A204.1 (cell line): ENCODE data around the gene ZNF425.
"Not testable (repeated sequence)": the region's sequence is repeated elsewhere in the genome, so short reads cannot be mapped to it uniquely, and the experiment has no call there.

Source experiments
- FAIRE-seq: peaks from 2 replicates; lab custom pipeline; 2012; peaks lifted over from hg19 to GRCh38; lab: Jason Lieb, UNC

The ZNF425 gene, protein sequence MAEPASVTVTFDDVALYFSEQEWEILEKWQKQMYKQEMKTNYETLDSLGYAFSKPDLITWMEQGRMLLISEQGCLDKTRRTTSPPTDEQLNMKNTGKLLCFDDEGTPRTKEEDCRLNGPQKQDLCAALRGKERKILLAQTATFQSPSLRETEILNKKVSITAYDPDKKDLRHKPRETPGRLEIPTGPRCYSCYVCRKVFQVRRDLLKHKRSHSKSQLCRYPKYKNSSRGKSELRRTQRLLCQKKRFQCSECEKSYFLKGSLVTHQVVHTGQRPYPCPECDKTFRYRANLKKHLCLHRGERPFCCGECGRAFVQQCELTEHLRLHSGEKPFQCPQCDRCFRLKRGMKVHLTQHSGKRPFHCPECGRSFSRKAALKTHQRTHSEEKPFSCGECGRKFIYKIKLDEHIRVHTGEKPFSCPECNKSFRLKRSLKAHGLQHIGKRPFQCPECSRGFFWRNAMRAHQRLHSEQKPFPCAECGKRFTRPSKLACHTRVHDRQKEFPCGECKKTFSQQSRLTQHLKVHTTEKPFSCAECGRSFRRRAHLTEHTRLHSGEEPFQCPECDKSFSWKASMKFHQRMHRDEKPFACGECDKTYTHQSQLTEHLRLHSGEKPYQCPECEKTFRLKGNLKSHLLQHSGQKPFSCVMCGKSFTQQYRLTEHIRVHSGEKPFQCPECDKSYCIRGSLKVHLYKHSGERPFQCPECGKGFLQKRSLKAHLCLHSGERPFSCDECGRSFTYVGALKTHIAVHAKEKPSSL

DNA sequence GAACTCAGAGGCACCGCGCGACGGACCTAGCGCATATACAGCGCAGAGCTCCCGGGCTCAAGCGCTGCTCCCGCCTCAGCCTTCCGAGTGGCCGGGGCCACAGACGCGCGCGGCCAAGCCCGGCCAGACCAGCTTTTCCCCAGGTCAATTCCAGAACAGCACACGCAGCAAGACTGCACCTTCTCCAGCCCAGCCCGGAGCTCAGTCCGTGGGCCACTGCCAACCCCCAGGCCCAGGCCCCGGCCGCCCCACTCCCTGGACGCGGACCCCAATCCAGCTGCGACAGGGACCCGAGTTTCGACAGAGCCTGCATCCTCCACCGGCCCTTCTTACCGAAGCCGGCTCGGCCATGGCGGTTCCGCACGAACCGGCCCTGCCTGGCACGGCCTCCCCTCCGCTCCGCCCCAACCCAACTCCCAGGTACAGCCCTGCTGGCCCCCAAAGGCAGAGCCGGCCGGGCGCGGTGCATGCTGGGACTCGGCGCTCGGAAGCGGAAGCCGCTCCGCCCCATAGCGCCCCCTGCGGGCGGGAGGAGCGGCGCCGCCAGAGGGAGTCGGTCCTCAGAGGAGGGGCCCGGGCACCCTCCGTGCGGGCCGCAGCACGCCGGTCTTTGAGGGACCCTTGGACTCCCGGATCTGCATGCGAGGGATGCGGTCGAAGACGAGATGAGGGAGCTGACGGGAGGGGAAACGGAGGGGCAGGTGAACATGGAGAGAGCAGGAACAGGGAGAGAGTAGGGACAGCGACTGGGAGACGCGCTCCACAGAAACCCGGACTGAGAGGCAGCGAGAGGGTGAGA, at the start of gene ZNF425:
TSS of gene ZNF425 (minus strand) at position 462 of the 799 bp plus-strand sequence. CDS start at position 351, 111 bp downstream.
- no peak for FAIRE-seq

DNA sequence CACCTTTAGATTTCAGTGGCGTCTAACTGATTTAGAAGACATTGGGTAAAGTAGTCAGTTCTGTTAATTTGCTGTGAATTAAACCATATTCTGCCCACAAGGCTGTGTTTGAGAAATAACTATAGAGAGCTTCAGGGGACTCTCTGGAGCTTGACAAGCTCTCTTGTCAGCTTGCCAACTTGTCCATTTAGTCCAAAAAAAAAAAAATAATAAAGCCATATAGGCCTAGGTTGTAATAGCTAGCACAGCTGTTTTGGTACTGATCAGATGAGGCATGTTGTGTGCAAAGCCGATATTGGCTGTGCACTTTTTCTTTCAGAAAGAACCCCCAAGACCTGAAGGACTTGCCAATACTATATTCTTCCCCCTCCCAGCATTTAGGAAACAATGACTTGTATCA, 49.0 kb upstream of the ZNF425 start:
- no peak for FAIRE-seq

DNA sequence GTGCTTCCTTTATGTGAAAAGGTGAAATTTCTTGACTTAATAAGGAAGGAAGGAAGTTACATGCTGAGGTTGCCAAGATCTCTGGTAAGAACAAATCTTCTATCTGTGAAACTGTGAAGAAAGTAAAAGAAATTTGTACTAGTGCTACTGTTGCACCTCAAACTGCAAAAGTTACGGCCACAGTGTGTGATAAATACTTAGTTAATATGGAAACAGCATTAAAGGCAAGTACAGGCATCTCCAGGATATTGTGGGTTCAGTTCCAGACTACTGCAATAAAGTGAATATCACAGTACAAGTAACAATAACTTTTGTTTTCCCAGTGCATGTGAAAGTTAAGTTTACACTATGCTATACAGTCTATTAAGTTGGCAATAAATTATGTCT, 46.4 kb upstream of the ZNF425 start:
- no peak for FAIRE-seq

DNA sequence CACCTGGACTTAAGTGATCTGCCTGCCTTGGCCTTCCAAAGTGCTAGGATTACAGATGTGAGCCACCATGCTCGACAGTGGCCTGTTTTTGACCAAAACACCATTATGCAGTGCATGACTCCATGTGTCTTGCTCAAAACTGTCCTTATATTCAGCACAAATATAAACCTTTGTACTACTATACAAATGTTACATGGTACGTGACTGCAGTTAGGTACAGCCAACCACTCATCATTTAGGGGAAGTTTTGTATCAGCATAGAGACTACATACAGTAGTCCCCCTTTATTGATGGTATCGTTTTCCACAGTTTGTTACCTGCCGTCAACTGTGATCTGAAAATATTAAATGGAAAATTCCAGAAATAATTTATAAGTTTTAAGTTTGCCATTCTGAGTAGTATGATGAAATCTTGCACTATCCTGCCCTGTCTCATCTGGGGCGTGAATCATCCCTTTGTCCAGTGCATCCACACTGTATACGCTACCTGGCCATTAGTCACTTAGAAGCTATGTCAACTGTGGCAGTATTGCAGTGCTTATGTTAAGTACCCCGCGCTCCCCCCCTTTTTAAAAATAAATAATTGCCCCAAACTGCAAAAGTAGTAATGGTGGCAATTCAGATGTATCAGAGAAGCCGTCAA, 45.9 kb upstream of the ZNF425 start:
- FAIRE-seq: no peak

DNA sequence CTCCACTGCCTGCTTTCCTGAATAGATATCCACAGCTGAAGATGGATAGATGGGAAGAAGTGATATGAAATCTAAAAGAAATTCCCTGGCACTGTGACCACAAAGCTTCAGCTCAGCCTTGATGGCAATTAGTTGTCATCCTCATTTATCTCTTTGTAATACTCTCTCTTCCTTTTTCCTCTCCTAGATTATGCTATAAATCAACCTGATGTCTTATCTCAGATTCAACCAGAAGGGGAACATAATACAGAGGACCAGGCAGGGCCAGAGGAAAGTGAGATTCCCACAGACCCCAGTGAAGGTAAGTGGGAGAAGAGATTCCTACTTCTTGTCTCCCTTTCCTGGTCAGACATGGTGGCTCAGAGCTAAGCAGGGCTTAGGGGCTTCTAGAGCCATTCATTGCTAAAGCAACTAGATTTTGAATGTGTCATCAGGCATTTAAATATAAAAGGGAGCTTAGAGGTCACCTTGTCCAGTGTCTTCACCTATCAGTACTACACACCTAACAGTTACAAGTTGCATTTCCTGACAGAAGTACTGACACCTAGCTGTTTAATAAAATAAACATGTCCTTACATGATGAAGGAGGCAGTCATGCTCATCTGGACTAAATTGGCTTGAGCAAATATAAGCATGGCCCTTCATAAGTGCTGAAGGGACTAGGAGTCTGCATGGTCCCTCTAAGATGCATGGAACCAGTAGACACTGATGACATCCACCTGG, 40.7 kb upstream of the ZNF425 start:
- FAIRE-seq: no peak

DNA sequence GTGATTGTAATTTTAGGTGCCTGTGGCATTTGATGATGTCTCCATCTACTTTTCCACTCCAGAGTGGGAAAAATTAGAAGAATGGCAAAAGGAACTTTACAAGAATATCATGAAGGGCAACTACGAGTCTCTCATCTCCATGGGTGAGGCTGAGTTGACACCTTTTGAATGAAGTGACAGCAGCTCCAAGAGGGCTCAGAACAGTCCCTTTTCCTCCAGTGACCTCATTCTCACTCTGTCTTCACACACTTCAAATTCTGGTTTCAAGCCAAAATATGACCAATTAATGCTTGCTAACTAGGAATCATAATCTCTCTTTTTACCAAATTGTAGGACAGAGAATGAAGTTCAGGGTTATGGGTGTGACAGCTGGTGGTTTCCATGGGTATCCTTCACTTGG, 40.0 kb upstream of the ZNF425 start:
- no peak for FAIRE-seq

DNA sequence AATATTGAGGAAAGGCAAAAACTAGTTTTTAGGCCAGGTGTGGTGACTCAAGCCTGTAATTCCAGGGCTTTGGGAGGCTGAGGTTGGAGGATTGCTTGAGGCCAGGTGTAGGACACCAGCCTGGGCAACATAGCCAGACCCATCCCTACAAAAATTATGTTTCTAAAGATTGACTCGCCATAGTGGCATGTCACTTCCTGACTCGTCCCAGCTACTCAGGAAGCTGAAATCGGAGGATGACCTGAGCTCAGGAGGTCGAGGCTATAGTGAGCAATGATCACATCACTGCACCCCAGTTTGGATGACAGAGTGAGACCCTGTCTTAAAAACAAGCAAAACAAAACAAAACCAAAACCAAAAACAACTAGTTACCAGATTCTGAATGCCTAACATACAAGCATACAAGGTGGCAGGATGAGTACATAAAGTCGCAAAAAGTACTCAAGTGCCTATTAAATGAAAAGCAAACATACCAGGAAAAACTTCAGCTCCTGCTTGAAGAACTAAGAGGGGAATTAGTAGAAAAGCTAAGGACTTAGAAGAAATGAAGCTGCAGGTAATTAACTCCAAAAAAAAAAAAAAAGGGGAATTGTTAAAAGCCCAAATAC, 35.2 kb upstream of the ZNF425 start:
- no peak for FAIRE-seq

DNA sequence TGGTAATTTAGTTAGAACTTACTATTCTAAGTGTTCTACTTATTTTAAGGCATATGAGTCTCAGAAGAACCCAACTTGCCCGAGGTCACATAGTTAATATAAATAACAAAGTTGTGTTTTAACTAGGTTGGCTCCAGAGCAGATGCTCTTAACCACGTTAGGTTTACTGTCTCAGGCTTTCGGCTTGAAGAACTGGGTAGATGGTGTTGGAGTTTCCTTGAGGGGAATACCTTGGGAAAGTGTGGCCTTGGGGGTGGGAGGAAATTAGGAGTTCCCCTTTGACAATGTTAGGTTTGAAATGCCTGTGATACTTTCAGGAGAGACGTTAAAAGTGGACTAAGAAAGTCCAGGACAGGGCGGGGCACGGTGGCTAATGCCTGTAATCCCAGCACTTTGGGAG, 30.8 kb upstream of the ZNF425 start:
- FAIRE-seq: no peak

DNA sequence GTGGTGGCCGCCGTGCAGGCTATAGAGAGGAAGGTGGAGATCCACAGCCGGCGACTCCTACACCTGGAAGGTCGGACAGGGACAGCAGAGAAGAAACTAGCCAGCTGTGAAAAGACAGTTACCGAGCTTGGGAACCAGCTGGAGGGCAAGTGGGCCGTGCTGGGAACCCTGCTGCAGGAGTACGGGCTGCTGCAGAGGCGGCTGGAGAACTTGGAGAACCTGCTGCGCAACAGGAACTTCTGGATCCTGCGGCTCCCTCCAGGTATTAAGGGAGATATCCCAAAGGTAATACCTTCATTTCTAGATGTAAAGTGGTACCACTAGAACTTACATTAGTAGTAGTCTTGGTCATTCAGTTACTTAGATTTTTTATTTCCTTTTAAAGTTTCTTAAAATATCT, 27.9 kb upstream of the ZNF425 start:
- no peak for FAIRE-seq

DNA sequence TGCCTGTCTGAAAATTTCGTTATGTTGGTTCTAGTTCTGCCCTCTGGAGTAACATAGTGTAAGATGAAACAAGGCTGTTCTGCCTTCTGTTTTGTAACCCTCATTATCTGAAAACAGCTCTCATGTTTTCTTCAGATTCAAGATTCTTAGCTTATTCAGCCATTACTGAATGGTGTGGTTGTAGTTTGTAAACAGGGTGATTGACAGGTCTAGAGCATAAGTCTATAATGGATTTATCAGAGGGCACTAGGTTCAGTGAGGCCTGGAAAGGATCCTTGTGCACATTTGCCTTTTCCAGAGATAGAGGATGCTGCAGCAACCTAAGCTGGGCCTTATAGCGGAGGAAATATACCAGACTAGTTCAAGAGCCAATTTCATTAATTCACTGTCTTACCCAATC, 27.2 kb upstream of the ZNF425 start:
- no peak for FAIRE-seq

DNA sequence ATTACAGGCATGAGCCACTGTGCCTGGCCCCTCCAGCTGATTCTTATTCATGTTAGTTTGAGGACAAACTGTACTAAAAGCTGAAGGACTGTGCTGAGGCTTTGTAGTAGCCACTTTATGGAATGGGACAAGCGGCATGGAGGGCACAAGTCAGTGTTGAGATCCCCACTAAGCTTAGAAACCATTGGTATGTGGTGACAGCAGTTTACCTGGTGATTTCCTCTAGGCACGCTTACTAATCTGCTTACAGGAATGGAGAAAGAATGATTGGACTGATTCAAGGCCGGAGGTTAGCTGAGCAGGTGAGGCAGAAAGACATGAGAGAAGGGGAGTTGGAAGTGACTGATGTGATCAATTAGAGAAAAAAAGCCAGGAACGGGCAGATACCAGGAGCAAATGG, 24.9 kb upstream of the ZNF425 start:
- FAIRE-seq: no peak

DNA sequence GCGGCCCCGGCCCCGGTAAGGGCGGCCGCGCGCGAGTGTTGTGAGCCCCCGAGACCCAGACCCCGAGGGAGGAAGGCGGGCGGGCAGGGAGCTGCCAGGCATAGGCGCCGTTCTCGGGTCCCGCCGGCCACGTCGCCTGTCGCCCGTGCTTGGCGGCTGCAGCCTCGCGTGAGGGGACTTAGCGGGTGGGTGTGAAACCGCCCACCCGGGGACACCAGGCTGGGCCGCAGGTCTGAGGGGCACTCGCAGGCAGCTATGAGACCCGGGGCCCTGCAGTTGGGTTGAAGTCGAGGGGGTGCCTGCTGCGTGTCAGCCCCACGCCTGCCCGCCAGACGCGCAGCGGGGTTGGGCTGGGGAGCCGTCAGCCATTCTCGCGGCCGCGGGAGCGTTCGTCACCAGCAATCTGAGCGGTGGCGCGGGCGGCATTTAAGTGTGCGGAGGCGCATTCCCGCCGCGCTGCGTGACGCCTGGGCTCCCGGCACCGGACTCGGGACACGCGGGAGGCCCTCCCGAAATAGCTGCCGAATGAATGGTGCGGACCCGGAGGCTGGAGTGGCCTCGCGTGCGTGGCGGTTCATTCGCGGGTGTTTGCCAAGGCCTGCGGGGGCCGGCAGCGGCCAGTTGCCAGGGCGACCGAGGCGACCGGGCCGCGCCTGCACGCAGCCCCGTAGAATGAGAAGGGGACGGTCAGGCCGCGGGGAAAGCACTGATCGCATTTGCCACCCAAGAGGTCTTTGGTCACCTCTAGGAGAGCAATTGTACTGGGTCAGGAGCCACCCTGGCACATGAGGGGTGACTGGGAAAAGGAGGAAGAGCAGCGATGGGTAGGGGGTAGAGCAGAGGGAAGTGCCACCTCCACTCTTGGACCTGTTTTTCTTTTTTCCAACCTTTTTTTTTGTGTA, 21.9 kb upstream of the ZNF425 start:
- no peak for FAIRE-seq

DNA sequence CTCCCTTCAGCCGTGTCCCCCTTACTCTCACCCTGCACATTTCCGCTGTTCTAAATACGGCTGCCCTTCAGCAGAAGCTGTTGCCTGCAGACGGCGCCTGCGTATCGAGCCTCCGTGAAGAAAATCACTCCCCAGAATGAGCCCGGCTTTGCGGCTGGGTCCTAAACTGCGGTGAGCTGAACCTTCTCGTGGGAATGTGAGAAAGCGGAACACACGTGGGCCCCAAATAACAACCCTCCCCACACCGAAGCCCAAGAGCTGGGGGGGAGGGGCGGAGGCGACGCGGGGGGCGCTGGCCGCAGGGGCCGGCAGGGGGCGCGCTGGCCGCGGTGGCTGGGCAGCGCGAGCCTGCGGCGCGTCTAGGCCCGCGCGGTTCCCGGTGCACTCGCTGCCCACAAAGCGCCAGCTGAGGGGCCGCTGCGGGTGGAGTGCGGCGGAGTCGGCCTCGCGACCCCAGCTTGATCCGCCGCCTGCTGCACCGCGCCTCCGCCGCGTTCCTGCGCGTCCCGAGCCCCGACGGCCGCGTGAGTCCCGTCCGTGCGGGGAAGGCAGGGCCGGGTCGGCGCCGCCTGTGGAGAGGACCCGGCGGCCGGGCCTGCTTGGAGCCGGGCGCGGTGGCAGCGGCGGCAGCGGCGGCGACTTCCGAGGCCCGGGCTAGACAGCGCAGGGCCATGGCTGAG, 21.1 kb upstream of the ZNF425 start, which contains the start of gene ZNF398:
TSS of gene ZNF398 (plus strand) at position 382 of the 680 bp plus-strand sequence. CDS start at position 672, 290 bp downstream.
- FAIRE-seq: no peak

DNA sequence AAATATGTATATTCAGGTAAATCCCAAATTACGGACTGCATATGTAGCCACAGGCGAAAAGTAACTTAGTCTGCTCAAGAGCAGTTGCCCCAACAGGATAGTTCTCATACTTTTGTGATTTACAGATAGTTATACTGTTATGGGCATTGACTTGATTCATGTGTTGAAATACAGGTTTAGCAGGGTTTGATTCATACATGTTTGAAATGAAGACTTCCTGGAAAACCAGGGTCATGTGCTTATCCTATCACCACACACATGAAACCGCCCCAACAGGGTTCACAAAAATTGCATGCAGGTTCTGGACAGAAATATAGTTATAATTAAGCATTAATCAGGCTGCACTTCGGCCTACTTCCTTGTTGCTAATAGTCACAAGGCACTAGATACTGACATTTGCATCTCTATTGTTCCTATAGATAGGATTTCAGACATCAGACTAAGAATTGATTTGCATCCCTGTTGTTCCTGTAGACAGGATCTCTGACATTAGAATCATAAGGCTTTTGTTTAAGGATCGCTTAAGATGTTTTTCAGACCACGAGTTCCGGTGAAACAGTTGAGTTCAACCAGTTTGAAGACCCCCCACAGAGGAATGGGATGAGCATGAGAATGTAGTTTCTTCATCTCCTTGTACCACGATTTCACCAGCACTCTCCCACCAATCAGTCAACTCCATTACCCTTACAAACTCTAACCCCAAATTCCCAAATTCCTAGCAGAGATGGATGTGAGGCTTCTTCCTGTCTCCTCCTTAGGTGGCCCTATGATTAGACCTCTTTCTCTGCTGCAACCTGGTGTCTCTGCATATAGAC, 19.1 kb upstream of the ZNF425 start:
- FAIRE-seq: no peak

DNA sequence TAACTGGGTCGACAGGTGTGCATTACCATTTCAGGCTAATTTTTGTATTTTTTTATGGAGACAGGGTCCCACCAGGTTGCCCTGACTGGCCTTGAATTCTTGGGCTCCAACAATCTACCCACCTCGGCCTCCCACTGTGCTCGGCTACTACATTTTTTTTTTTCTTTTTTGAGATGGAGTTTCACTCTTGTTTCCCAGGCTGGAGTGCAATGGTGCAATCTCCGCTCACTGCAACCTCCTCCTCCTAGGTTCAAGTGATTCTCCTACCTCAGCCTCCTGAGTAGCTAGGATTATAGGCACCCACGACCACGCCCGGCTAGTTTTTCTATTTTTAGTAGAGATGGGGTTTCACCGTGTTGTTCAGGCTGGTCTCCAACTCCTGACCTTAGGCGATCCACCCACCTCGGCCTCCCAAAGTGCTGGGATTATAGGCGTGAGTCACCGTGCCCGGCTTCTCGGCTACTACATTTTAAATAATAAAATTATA, 18.4 kb upstream of the ZNF425 start:
- not testable (repeated sequence) for FAIRE-seq

DNA sequence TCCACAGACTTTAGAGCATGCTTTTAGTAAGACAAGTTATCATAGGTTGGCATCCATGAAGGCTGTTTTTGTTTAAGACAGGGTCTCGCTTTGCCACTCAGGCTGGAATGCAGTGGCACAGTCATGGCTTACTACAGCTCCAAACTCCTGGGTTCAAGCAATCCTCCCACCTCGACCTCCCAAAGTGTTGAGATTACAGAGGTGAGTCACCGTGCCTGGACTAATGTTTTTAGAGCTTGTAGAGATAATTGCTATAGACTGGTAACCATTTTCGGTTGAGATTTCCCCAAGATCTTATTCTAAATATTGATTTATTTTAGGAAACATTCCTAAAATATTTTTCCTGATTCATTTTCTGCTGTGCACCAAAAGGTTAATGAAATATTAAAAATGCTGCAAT, 15.8 kb upstream of the ZNF425 start:
- no peak for FAIRE-seq

DNA sequence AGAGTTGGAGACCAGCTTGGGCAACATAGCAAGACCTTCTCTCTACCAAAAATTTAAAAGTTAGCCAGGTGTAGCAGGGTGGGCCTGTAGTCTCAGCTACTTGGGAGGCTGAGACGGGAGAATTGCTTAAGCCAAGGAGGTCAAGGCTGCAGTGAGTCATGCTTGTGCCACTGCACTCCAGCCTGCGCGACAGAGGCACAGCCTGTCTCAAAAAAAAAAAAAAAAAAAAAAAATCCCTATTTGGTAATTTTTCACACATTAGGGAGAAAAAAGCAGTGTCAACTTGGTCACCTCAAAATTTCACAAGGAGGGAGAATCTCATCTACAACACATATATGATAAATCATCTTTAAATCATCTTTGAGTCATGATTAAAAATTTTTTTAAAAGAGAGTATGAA, 14.7 kb upstream of the ZNF425 start:
- no peak for FAIRE-seq

DNA sequence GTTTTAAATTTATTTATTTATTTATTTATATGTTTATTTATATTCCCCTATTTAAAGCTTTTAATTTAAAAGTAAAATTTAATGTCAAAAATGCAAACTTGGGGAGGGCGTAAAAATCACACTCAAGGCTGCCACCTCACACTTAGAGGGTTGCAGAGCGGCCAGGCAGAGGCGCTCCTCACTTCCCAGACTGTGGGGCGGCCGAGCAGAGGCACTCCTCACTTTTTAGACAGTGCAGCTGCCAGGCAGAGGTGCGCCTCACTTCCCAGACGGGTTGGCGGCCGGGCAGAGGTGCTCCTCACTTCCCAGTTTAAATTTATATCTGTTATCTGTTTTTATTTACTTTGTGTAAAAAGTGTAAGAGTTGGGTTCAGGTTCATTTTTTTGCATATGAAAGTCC, 10.0 kb upstream of the ZNF425 start:
- no peak for FAIRE-seq
